ENCODE measurements around the gene MFAP3. TPM values are rescaled to one million over a fixed set of nuclear protein-coding genes. Genes with fewer than 3 reads are reported as not detected.

MFAP3 gene
- total RNA-seq, 1 experiment from 2014 or later = 12.5 TPM

DNA sequence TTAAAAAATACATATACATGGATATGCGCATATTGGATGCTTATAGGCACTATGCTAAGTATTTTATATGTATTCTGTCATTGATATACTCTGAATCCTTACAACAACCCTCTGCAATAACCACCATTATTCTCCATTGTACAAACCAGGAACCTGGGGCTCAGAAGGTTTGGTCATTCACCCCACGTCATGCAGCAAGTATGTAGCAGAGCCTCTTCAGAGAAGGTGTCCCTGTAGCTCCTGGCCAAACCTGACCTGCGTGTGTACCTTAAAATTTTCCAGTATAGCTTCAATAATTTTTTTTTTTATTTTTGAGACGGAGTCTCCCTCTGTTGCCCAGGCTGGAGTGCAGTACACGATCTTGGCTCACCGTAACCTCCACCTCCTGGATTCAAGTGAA is 51.9 kb downstream of the MFAP3 start:
- no peak for DNase-seq (ENCODE audit: low spot score)

DNA sequence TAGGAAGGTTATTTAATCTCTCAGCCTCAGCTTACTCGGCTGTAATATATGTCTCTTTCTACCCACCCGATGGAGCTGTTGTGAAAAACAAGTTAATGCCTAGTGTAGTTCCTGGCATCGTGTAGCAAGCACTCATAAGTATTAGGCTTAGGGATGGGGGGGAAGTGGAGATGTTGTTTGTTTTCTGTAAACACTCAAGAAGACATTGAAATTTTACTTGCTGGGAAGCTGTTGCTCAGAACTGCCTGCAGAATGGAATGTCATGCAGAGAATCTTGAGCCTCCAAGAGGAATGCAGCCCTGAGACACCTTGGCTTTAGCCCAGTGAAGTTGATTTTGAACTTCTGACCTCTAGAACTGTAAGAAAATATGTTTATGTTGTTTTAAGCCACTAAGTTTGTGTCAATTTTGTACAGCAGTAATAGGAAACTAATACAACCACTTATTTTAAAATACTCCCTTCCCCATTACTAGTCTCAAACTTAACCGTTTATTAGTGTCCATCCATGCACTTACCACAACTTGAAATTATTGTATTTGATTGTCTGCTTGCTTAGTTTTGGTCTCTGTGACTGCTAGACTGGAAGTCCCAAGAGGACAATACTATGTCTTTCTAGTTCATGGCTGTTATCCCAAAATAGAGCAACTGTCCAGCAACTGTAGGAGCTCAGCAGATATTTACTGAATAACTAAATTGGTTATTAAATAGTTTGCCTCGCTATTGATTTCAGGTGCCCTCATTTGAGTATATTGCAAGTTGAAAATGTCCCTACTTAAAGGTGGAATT is 53.8 kb downstream of the MFAP3 start:
- DNase-seq (ENCODE audit: low spot score) = no peak

DNA sequence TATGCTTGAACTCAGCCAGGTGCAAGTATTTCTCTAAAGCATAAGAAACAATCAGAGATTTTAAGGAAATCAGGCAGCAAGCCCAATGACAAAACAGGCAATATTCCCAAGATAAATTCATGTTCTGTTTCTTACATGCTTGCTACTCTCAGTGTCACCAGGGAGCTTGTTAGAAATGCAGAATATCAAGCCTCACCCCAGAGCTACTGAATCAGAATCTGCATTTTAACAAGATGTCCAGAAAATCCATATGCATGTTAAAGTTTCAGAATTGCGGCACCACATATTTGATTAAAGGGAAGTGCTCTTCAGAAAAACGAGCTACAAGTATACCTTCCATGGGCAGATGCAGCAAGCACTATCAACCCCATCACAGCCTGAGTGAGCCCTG is 54.4 kb downstream of the MFAP3 start:
- no peak for DNase-seq (ENCODE audit: low spot score)

DNA sequence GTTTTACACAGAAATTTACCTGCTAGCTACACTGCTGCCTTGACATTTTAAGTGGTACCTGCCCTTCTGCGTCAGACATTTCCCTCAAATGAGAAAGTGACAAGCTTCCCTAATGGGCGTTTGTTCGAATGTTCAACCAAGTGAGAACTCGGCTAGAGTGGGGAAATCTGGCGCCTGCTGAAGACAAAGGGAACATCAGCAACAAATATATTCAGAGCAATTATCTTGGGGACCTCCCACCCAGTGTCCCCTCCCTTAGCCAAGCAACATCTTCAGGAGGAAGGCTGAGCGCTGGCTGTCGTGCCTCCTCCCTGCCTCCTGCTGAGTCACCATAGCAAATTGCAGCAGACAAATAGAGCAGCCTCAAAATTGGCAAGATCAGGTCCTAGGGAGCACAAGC is 57.1 kb downstream of the MFAP3 start:
- no peak for DNase-seq (ENCODE audit: low spot score)

DNA sequence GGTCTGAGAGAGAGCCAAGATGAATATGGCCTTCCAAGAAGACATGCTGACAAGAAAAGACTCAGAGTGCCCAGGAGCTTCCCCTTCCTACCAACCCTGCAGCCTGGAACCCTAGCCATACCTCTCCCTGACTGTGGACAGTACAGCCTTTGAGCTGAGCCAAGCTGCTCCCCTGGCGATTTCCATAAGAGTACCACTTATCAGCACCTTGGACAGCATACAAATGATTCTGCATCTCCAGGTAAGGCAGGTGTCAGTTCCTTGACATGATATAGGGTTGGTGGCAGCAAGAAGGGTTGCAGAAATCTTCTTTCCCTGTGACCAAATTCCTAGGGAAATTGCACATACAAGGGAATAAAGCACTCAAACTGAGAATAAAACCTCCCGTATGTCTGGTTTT is 58.3 kb downstream of the MFAP3 start:
- DNase-seq (ENCODE audit: low spot score) = peak; percentile 33

DNA sequence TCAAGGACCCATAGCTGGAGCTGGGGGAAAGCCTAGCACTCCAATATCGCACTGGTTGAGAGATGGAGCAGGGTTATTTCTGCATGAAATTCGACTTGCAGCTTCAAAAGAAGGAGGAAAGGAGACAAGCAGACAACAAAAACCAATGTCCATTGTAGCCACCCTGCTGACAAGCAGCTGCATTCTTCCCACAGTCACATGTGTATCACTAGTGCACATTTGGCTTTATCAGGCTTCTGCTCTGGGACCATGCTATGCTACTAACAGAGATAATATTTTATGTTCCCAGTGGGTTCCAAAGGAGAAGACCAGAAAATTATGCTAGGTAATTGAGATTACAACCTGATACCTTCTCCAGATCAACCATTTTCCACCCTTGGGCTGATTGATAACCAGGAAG is 59.7 kb downstream of the MFAP3 start:
- no peak for DNase-seq (ENCODE audit: low spot score)

DNA sequence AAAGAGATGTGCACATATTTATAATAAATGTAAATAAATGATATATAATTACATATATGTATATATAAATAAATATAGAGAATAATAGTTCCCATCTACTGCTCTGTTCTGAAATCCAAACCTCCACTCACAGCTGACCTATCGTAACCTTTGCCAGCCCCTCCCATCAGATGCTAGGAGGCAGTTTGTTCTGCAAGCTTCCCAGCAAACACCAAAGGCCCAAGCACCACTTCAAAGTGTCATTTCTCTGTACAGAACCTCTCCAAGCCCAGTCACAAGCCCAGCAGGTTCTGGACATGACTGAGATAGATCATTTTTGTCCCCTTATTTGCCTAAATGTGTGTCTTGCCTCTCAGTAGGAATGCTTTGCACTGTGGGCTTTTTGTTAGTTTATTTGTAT is 62.4 kb downstream of the MFAP3 start:
- DNase-seq (ENCODE audit: low spot score) = no peak

DNA sequence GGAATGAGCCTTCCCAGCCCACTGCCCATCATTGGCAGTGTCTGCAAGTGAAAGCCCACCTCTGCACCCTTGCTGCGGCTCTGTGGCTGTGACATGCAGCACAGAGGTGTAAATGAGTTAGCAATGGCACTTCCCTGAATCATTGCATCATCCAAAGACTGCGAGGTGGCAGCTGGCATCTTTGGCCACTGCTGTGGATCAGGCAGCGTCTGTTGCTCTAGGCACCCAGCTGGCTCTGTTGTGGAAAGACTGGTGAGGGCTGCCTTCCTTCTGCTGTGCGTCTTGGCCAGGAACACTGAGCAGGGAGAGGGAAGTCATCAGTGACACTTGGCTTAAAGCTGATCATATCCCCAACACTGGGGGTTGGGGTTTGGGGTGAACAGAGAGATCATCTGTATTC is 64.5 kb downstream of the MFAP3 start:
- no peak for DNase-seq (ENCODE audit: low spot score)

Other genes starting within 250 kb of the MFAP3 start
- 3.9 and 5.8 TPM in 2 replicates for gene FAM114A2, start 57 bp upstream of the MFAP3 start, total RNA-seq (2014; rRNA removed; shearing (Covaris generic))
- 6.4 and 8.0 TPM in 2 replicates for gene GALNT10, start 151.8 kb downstream of the MFAP3 start, total RNA-seq (2014; rRNA removed; shearing (Covaris generic))

Data from HT-29 (cell line).